DMS114 treated with DMSO at 0.1 percent for 48 hours (cell line): ENCODE measurements around the gene JPH3.

Experiments used
- DNase-seq: peaks from one replicate; lab custom pipeline; 2025; ENCODE audit not compliant: unreplicated experiment; lab: John Stamatoyannopoulos, UW

Gene JPH3

GRCh38 chr16:87733190-87733589 lies 130.9 kb downstream of the JPH3 start:
- no peak for DNase-seq

GRCh38 chr16:87734644-87735043 lies 132.3 kb downstream of the JPH3 start:
- no peak for DNase-seq

GRCh38 chr16:87735270-87736007 lies 133.1 kb downstream of the JPH3 start:
- DNase-seq: no peak

GRCh38 chr16:87736008-87736382 lies 133.7 kb downstream of the JPH3 start:
- DNase-seq: no peak

- no peak for DNase-seq
Observed at GRCh38 chr16:87739801-87740200, 137.5 kb downstream of the JPH3 start.

GRCh38 chr16:87740441-87740840 lies 138.1 kb downstream of the JPH3 start:
- DNase-seq: no peak

GRCh38 chr16:87740909-87741424 lies 138.7 kb downstream of the JPH3 start:
- DNase-seq: no peak

- DNase-seq: no peak
Observed at GRCh38 chr16:87741700-87742415, 139.6 kb downstream of the JPH3 start.

- DNase-seq: no peak
Observed at GRCh38 chr16:87742781-87743490, 140.6 kb downstream of the JPH3 start.

GRCh38 chr16:87744750-87745514 lies 142.6 kb downstream of the JPH3 start:
- no peak for DNase-seq

GRCh38 chr16:87746178-87746577 lies 143.9 kb downstream of the JPH3 start:
- DNase-seq: no peak
